ENCODE measurements around the gene MYOD1.

Gene MYOD1

GRCh38 chr11:17735818-17736578 lies 16.6 kb downstream of the MYOD1 start:
- DNase-seq: no peak

- no peak for DNase-seq
Observed at GRCh38 chr11:17736579-17736893, 17.2 kb downstream of the MYOD1 start.

GRCh38 chr11:17736930-17737817 lies 17.8 kb downstream of the MYOD1 start:
- no peak for DNase-seq

- no peak for DNase-seq
Observed at GRCh38 chr11:17738151-17738973, 19.0 kb downstream of the MYOD1 start.

GRCh38 chr11:17739945-17740338 lies 20.6 kb downstream of the MYOD1 start:
- no peak for DNase-seq

GRCh38 chr11:17740649-17741235 lies 21.4 kb downstream of the MYOD1 start:
- DNase-seq: no peak

GRCh38 chr11:17741487-17741886 lies 22.1 kb downstream of the MYOD1 start:
- DNase-seq: no peak

GRCh38 chr11:17742019-17742418 lies 22.6 kb downstream of the MYOD1 start:
- DNase-seq: no peak

GRCh38 chr11:17743026-17743807 lies 23.8 kb downstream of the MYOD1 start:
- DNase-seq: no peak

- no peak for DNase-seq
Observed at GRCh38 chr11:17743808-17744119, 24.4 kb downstream of the MYOD1 start.

- no peak for DNase-seq
Observed at GRCh38 chr11:17744151-17744940, 25.0 kb downstream of the MYOD1 start.

GRCh38 chr11:17745023-17745772 lies 25.8 kb downstream of the MYOD1 start:
- DNase-seq: no peak

- DNase-seq: no peak
Observed at GRCh38 chr11:17746096-17746495, 26.7 kb downstream of the MYOD1 start.

- no peak for DNase-seq
Observed at GRCh38 chr11:17747131-17747955, 28.0 kb downstream of the MYOD1 start.

- no peak for DNase-seq
Observed at GRCh38 chr11:17748044-17748443, 28.7 kb downstream of the MYOD1 start.

- no peak for DNase-seq
Observed at GRCh38 chr11:17748761-17749721, 29.7 kb downstream of the MYOD1 start.

- DNase-seq: no peak
Observed at GRCh38 chr11:17750013-17750800, 30.8 kb downstream of the MYOD1 start.

- DNase-seq: no peak
Observed at GRCh38 chr11:17750801-17751165, 31.4 kb downstream of the MYOD1 start.
